Liver (tissue), 3 donors: ENCODE measurements around the gene ADAMTS6.

ENCODE experiments used
- EGR1 ChIP-seq, 2 donors: IDR thresholded peaks; 2 replicates each; pipeline ENCODE4 v1.6.1; 2016 to 2018; ENCODE audit warnings: antibody characterized with exemption in 2 of 2, low read depth in 2 of 2
- FOXA1 ChIP-seq: IDR thresholded peaks from 2 replicates; pipeline ENCODE4 v1.6.1; 2016; ENCODE audit warnings: antibody characterized with exemption
- FOXA2 ChIP-seq: IDR thresholded peaks from 2 replicates; pipeline ENCODE4 v1.6.1; 2016; ENCODE audit warnings: antibody characterized with exemption
- HNF4A ChIP-seq, 2 donors: conservative IDR thresholded peaks; 2 replicates each; pipeline ENCODE4 v1.6.1; 2016; ENCODE audit warnings: antibody characterized with exemption in 2 of 2, mild to moderate bottlenecking in 2 of 2
- JUND ChIP-seq, 2 donors: IDR thresholded peaks; 2 replicates each; pipeline ENCODE4 v1.6.1; 2016; ENCODE audit warnings: antibody characterized with exemption in 2 of 2
- RAD21 ChIP-seq, 2 donors: IDR thresholded peaks; 2 replicates each; pipeline ENCODE4 v1.6.1; 2016; ENCODE audit warnings: antibody characterized with exemption in 2 of 2, mild to moderate bottlenecking in 2 of 2
- RXRA ChIP-seq, 2 donors: IDR thresholded peaks; 2 replicates each; pipeline ENCODE4 v1.6.1; 2017 to 2018; ENCODE audit warnings: antibody characterized with exemption in 2 of 2, mild to moderate bottlenecking in 1 of 2
- SP1 ChIP-seq: IDR thresholded peaks from 2 replicates; pipeline ENCODE4 v1.6.1; 2018; ENCODE audit warnings: antibody characterized with exemption, mild to moderate bottlenecking
- TAF1 ChIP-seq: conservative IDR thresholded peaks from 2 replicates; pipeline ENCODE4 v1.6.1; 2016; ENCODE audit warnings: antibody characterized with exemption, mild to moderate bottlenecking
- YY1 ChIP-seq: IDR thresholded peaks from 2 replicates; pipeline ENCODE4 v1.6.1; 2016; ENCODE audit warnings: antibody characterized with exemption, mild to moderate bottlenecking
- TF ChIP-seq, protein P1 (sequence below): fragments of 150-350 bp; IDR thresholded peaks from 2 replicates; pipeline ENCODE4 v1.5.1; 2017; ENCODE audit warnings: improper control_type of control experiment, low read depth, low read length; ENCODE audit not compliant: missing input control
- TF ChIP-seq, protein P2 (sequence below): IDR thresholded peaks from 2 replicates; pipeline ENCODE4 v1.6.1; 2016; ENCODE audit warnings: antibody characterized with exemption, mild to moderate bottlenecking
- TF ChIP-seq, protein P3 (sequence below): IDR thresholded peaks from 2 replicates; pipeline ENCODE4 v1.6.1; 2016; ENCODE audit warnings: antibody characterized with exemption
- TF ChIP-seq, protein P4 (sequence below): IDR thresholded peaks from 2 replicates; pipeline ENCODE4 v1.6.1; 2016; ENCODE audit warnings: antibody characterized with exemption
- donor health status: healthy.
- donor health status: healthy.

DNA sequence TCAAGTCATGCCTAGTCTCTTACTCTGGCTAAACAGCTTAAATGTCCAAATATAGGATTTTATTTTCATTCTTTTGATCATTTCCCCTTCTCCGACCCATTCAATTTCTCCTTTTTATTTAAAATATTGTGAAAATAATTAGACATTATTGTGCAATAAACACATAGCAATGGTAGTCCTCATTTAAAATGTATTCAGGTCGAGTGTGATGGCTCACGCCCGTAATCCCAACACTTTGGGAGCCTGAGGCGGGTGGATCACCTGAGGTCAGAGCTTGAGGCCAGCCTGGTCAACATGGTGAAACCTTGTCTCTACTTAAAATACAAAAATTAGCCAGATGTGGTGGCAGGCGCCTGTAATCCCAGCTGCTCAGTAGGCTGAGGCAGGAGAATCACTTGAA is 26.7 kb downstream of the ADAMTS6 start:
- TF ChIP-seq, protein P1, sequence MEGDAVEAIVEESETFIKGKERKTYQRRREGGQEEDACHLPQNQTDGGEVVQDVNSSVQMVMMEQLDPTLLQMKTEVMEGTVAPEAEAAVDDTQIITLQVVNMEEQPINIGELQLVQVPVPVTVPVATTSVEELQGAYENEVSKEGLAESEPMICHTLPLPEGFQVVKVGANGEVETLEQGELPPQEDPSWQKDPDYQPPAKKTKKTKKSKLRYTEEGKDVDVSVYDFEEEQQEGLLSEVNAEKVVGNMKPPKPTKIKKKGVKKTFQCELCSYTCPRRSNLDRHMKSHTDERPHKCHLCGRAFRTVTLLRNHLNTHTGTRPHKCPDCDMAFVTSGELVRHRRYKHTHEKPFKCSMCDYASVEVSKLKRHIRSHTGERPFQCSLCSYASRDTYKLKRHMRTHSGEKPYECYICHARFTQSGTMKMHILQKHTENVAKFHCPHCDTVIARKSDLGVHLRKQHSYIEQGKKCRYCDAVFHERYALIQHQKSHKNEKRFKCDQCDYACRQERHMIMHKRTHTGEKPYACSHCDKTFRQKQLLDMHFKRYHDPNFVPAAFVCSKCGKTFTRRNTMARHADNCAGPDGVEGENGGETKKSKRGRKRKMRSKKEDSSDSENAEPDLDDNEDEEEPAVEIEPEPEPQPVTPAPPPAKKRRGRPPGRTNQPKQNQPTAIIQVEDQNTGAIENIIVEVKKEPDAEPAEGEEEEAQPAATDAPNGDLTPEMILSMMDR, result no peak
- TF ChIP-seq JUND (IDR thresholded peaks at IDR 0.05) (no peak), TAF1 (no peak), SP1 (no peak), FOXA1 (no peak), RAD21 (IDR thresholded peaks at IDR 0.05) (no peak), RXRA (IDR thresholded peaks at IDR 0.05) (no peak), EGR1 (IDR thresholded peaks at IDR 0.05; ENCODE audit: low read depth in 2 of 2) (no peak), YY1 (no peak), FOXA2 (no peak), HNF4A (conservative IDR thresholded peaks at IDR 0.05) (no peak)
- TF ChIP-seq, protein P2, sequence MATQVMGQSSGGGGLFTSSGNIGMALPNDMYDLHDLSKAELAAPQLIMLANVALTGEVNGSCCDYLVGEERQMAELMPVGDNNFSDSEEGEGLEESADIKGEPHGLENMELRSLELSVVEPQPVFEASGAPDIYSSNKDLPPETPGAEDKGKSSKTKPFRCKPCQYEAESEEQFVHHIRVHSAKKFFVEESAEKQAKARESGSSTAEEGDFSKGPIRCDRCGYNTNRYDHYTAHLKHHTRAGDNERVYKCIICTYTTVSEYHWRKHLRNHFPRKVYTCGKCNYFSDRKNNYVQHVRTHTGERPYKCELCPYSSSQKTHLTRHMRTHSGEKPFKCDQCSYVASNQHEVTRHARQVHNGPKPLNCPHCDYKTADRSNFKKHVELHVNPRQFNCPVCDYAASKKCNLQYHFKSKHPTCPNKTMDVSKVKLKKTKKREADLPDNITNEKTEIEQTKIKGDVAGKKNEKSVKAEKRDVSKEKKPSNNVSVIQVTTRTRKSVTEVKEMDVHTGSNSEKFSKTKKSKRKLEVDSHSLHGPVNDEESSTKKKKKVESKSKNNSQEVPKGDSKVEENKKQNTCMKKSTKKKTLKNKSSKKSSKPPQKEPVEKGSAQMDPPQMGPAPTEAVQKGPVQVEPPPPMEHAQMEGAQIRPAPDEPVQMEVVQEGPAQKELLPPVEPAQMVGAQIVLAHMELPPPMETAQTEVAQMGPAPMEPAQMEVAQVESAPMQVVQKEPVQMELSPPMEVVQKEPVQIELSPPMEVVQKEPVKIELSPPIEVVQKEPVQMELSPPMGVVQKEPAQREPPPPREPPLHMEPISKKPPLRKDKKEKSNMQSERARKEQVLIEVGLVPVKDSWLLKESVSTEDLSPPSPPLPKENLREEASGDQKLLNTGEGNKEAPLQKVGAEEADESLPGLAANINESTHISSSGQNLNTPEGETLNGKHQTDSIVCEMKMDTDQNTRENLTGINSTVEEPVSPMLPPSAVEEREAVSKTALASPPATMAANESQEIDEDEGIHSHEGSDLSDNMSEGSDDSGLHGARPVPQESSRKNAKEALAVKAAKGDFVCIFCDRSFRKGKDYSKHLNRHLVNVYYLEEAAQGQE, result no peak
- TF ChIP-seq, protein P3, sequence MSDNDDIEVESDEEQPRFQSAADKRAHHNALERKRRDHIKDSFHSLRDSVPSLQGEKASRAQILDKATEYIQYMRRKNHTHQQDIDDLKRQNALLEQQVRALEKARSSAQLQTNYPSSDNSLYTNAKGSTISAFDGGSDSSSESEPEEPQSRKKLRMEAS, result no peak
- TF ChIP-seq, protein P4, sequence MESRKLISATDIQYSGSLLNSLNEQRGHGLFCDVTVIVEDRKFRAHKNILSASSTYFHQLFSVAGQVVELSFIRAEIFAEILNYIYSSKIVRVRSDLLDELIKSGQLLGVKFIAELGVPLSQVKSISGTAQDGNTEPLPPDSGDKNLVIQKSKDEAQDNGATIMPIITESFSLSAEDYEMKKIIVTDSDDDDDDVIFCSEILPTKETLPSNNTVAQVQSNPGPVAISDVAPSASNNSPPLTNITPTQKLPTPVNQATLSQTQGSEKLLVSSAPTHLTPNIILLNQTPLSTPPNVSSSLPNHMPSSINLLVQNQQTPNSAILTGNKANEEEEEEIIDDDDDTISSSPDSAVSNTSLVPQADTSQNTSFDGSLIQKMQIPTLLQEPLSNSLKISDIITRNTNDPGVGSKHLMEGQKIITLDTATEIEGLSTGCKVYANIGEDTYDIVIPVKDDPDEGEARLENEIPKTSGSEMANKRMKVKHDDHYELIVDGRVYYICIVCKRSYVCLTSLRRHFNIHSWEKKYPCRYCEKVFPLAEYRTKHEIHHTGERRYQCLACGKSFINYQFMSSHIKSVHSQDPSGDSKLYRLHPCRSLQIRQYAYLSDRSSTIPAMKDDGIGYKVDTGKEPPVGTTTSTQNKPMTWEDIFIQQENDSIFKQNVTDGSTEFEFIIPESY, result no peak
